GM18508 (cell line): ENCODE data around the gene GEMIN2.
A peak's percentile ranks its signal among the peaks of the same experiment; 100 is the strongest.
"Not testable (repeated sequence)": the region's sequence is repeated elsewhere in the genome, so short reads cannot be mapped to it uniquely, and the experiment has no call there.

Experiments used
- ATAC-seq: cut with Tn5 transposase; IDR thresholded peaks from one replicate; pipeline ENCODE4 v1.9.1; 2021; ENCODE audit warnings: moderate number of reproducible peaks; ENCODE audit not compliant: insufficient read depth, unreplicated experiment

GEMIN2 gene

GRCh38 chr14:39109893-39110715, 4.0 kb upstream of the GEMIN2 start:
- no peak for ATAC-seq

GRCh38 chr14:39113685-39114072, 444 bp upstream of the GEMIN2 start:
- ATAC-seq: no peak

GRCh38 chr14:39122330-39123138, 8.4 kb downstream of the GEMIN2 start:
- no peak for ATAC-seq

- ATAC-seq: not testable (repeated sequence)
Measured at GRCh38 chr14:39137835-39138234, 23.7 kb downstream of the GEMIN2 start.

GRCh38 chr14:39138440-39138839, 24.3 kb downstream of the GEMIN2 start:
- ATAC-seq: no peak

- no peak for ATAC-seq
Measured at GRCh38 chr14:39140170-39140569, 26.0 kb downstream of the GEMIN2 start.

GRCh38 chr14:39141623-39142022, 27.5 kb downstream of the GEMIN2 start:
- not testable (repeated sequence) for ATAC-seq

- ATAC-seq: not testable (repeated sequence)
Measured at GRCh38 chr14:39143226-39143625, 29.1 kb downstream of the GEMIN2 start.

- ATAC-seq: no peak
Measured at GRCh38 chr14:39145266-39145966, 31.3 kb downstream of the GEMIN2 start.

- no peak for ATAC-seq
Measured at GRCh38 chr14:39154594-39155189, 40.6 kb downstream of the GEMIN2 start.

GRCh38 chr14:39157491-39157890, 43.4 kb downstream of the GEMIN2 start:
- no peak for ATAC-seq

GRCh38 chr14:39158222-39158858, 44.2 kb downstream of the GEMIN2 start:
- no peak for ATAC-seq

- no peak for ATAC-seq
Measured at GRCh38 chr14:39160494-39160893, 46.4 kb downstream of the GEMIN2 start.

GRCh38 chr14:39167797-39168320, 53.7 kb downstream of the GEMIN2 start:
- not testable (repeated sequence) for ATAC-seq

GRCh38 chr14:39168591-39168990, 54.5 kb downstream of the GEMIN2 start:
- ATAC-seq: no peak

- ATAC-seq: no peak
Measured at GRCh38 chr14:39169541-39169900, 55.4 kb downstream of the GEMIN2 start.

- ATAC-seq: no peak
Measured at GRCh38 chr14:39173198-39173597, 59.1 kb downstream of the GEMIN2 start.

GRCh38 chr14:39174560-39175444, 60.7 kb downstream of the GEMIN2 start, which contains the start of gene PNN:
TSS of gene PNN (plus strand) at chr14:39175254. CDS start at chr14:39175280, 26 bp downstream.
- peak; percentile 91 for ATAC-seq
